Measurements from ENCODE around the gene ARID4B.

DNA sequence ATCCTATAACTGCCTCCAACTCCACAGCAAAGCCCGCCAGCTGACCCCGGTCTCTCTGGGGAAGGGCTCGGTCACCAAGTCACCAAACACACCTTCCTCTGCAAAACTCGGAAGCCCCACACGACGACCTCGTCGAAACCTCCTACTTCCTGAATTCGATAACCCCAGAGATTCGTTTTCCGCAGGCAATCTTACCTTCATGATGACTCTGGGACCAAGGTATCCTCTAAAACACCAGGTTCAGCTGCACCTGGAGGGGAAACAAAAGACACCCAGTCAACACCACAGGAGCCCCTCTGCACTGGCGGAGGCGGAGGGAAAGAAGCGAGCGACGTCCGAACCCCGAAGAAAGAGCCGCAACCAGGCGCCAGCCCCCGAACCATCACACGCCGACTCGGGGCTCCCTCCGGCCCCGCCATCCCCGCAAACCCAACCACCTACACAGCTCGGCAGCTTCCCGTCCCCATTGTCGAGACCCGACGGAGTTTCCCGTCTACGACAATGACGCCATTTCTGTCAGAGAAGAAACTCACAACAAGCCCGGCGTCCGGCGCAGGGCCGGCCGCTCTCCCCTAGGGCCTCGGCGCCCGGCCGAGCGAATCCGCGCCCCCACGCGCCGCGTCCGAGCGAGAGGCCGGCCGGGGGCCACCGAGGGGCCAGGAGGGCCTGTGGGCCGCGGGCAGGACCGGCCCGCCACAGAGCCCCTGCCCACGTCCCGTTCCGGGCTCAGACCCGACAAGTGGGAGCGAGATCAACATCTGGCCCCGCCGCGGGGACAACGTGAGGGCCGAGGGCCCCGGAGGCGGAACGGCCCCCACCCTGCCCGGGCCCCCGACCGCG, 1.0 kb downstream of the ARID4B start:
- TF ChIP-seq, protein P1, sequence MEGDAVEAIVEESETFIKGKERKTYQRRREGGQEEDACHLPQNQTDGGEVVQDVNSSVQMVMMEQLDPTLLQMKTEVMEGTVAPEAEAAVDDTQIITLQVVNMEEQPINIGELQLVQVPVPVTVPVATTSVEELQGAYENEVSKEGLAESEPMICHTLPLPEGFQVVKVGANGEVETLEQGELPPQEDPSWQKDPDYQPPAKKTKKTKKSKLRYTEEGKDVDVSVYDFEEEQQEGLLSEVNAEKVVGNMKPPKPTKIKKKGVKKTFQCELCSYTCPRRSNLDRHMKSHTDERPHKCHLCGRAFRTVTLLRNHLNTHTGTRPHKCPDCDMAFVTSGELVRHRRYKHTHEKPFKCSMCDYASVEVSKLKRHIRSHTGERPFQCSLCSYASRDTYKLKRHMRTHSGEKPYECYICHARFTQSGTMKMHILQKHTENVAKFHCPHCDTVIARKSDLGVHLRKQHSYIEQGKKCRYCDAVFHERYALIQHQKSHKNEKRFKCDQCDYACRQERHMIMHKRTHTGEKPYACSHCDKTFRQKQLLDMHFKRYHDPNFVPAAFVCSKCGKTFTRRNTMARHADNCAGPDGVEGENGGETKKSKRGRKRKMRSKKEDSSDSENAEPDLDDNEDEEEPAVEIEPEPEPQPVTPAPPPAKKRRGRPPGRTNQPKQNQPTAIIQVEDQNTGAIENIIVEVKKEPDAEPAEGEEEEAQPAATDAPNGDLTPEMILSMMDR (IDR thresholded peaks at IDR 0.05) = peak in 1 of 12 donors; percentile 18
- no peak for TF ChIP-seq POLR2A (IDR thresholded peaks at IDR 0.05)

Measured in heart left ventricle (tissue), 13 donors.